Right atrium auricular region (tissue), 2 donors: ENCODE measurements around the gene FBXO31. TPM values are rescaled to one million over a fixed set of nuclear protein-coding genes. Genes with fewer than 3 reads are reported as not detected.

ENCODE experiments used
- DNase-seq: peaks from one replicate; pipeline ENCODE4 v3.0.0-alpha.2; 2019; ENCODE audit warnings: low spot score
- H3K27ac ChIP-seq, 2 donors: fragments of 200-600 bp; sonication (generic); 1 replicate in 1 of 2; 2 replicates in 1 of 2; pipeline ENCODE4 v1.5.1; 2016 to 2019
- H3K27me3 ChIP-seq, 2 donors: fragments of 200-600 bp; sonication (generic); one replicate each; pipeline versions ENCODE4 v1.5.1 to v1.6.0; 2017 to 2019
- H3K36me3 ChIP-seq: fragments of 200-600 bp; sonication (generic); one replicate; pipeline ENCODE4 v1.5.1; 2016
- H3K4me1 ChIP-seq, 2 donors: fragments of 200-600 bp; sonication (generic); one replicate each; pipeline versions ENCODE4 v1.5.1 to v1.6.0; 2017 to 2019
- H3K4me3 ChIP-seq, 2 donors: fragments of 200-600 bp; sonication (generic); 1 replicate in 1 of 2; 2 replicates in 1 of 2; pipeline ENCODE4 v1.5.1; 2017 to 2019; ENCODE audit warnings: mild to moderate bottlenecking in 1 of 2, moderate library complexity in 1 of 2
- H3K9me3 ChIP-seq, 2 donors: fragments of 200-600 bp; sonication (generic); one replicate each; pipeline ENCODE4 v1.5.1; 2019
- CTCF ChIP-seq, 2 donors: fragments of 200-600 bp; sonication (generic); IDR thresholded peaks; one replicate each; pipeline ENCODE4 v1.5.1; 2019; ENCODE audit warnings: antibody characterized with exemption in 2 of 2
- total RNA-seq, 2 donors: library from RNA; depleted of rRNA; stranded (reverse); fragments of >200 nt; gene quantifications; one replicate each; pipeline ENCODE4 v1.1.0, GENCODE V29; 2016

Gene FBXO31
- total RNA-seq, 2 donors from 2014 or later, result 39.3 to 53.1 TPM

GRCh38 chr16:87304951-87305350, 78.6 kb downstream of the FBXO31 start:
- H3K27me3 ChIP-seq, result no peaks in the 10 kb centered on the region
- no peak overlapping the region for H3K27ac ChIP-seq
- no peaks in the 10 kb centered on the region for H3K36me3 ChIP-seq
- no peaks in the 10 kb centered on the region for H3K4me1 ChIP-seq
- H3K4me3 ChIP-seq, result no peak overlapping the region
- H3K9me3 ChIP-seq, result no peaks in the 10 kb centered on the region
- no peak for TF ChIP-seq CTCF (IDR thresholded peaks at IDR 0.05)
- no peak for DNase-seq

- Histone ChIP-seq H3K4me1 (no peaks in the 10 kb centered on the region), H3K9me3 (no peaks in the 10 kb centered on the region), H3K36me3 (no peaks in the 10 kb centered on the region), H3K27me3 (no peaks in the 10 kb centered on the region), H3K4me3 (no peak overlapping the region), H3K27ac (no peak overlapping the region)
- no peak for TF ChIP-seq CTCF (IDR thresholded peaks at IDR 0.05)
- no peak for DNase-seq
Observed at GRCh38 chr16:87303962-87304521, 79.5 kb downstream of the FBXO31 start.

GRCh38 chr16:87303431-87303930, 80.1 kb downstream of the FBXO31 start:
- Histone ChIP-seq H3K27me3 (no peaks in the 10 kb centered on the region), H3K4me3 (no peak overlapping the region), H3K9me3 (no peaks in the 10 kb centered on the region), H3K36me3 (no peaks in the 10 kb centered on the region), H3K27ac (no peak overlapping the region), H3K4me1 (no peaks in the 10 kb centered on the region)
- TF ChIP-seq CTCF (IDR thresholded peaks at IDR 0.05), result no peak
- no peak for DNase-seq

- DNase-seq, result no peak
Observed at GRCh38 chr16:87298857-87299465, 84.6 kb downstream of the FBXO31 start.

GRCh38 chr16:87297918-87298631, 85.5 kb downstream of the FBXO31 start:
- TF ChIP-seq CTCF (IDR thresholded peaks at IDR 0.05), result peak; percentile 46 to 70
- no peak for DNase-seq

More at GRCh38 chr16:87298857-87299465, 84.6 kb downstream of the FBXO31 start:
- Histone ChIP-seq H3K9me3 (no peaks in the 10 kb centered on the region), H3K36me3 (no peaks in the 10 kb centered on the region), H3K27ac (no peak overlapping the region), H3K4me3 (no peak overlapping the region), H3K27me3 (no peaks in the 10 kb centered on the region), H3K4me1 (no peaks in the 10 kb centered on the region)
- TF ChIP-seq CTCF (IDR thresholded peaks at IDR 0.05), result no peak

More at GRCh38 chr16:87297918-87298631, 85.5 kb downstream of the FBXO31 start:
- Histone ChIP-seq H3K27me3 (no peaks in the 10 kb centered on the region), H3K4me1 (no peaks in the 10 kb centered on the region), H3K9me3 (no peaks in the 10 kb centered on the region), H3K4me3 (no peak overlapping the region), H3K36me3 (no peaks in the 10 kb centered on the region), H3K27ac (no peak overlapping the region)
